ENCODE data around the gene OLIG3. TPM values are rescaled to one million over a fixed set of nuclear protein-coding genes. Genes with fewer than 3 reads are reported as not detected.

OLIG3 gene
- total RNA-seq, 4 donors from 2014 or later = 0.29 TPM; not detected in 3

DNA sequence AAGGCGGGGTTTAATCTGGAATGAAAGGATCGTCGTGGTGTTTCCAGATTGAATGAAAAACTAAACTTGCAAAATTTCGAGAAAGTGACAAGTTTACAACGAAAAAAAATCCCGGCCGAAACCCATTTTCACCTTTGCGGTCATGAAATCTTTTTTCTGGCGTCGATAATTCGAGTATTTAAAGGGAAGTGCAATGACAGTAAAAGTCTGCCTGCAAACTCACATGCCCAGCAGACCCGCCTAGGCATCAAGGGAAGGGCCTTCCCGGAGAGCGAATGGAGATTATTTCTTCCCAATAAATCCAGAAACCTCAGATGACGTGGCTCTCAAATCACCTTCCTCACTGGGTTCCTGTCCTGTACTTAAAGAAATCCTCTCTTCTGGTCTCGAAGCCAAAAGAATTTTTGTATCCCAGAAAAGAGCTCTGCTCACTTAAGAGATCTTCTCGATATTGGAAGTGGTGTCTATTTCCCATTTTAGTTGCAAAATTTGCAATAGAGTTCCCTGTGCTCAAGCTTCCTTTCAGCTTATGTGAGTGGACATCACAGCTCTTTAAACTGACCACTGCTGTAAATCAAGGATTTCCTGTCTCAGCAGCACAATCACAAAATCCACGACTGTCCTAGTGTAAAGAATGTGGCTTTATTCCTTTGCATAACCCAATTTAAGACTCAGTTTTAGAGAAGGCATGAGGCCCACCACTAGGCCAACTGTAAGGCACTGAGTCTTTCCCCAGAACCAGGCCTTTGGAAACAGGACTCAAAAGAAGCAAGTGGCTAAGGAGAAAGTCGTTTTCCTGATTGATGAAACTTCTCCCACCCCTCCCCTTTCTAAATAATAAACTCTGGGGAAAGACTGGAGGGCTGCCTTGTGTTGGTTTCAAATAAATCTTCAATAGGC, 3.9 kb downstream of the OLIG3 start:
- TF ChIP-seq, protein P1, sequence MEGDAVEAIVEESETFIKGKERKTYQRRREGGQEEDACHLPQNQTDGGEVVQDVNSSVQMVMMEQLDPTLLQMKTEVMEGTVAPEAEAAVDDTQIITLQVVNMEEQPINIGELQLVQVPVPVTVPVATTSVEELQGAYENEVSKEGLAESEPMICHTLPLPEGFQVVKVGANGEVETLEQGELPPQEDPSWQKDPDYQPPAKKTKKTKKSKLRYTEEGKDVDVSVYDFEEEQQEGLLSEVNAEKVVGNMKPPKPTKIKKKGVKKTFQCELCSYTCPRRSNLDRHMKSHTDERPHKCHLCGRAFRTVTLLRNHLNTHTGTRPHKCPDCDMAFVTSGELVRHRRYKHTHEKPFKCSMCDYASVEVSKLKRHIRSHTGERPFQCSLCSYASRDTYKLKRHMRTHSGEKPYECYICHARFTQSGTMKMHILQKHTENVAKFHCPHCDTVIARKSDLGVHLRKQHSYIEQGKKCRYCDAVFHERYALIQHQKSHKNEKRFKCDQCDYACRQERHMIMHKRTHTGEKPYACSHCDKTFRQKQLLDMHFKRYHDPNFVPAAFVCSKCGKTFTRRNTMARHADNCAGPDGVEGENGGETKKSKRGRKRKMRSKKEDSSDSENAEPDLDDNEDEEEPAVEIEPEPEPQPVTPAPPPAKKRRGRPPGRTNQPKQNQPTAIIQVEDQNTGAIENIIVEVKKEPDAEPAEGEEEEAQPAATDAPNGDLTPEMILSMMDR (IDR thresholded peaks at IDR 0.05) = no peak
- TF ChIP-seq EP300 (IDR thresholded peaks at IDR 0.05) (no peak), POLR2AphosphoS5 (IDR thresholded peaks at IDR 0.05) (no peak), POLR2A (IDR thresholded peaks at IDR 0.05) (no peak)
- H3K36me3 ChIP-seq = no peaks in the 10 kb centered on the region
- peaks cover 100% of the 10 kb centered on the region for H3K27me3 ChIP-seq
- no peak overlapping the region for H3K27ac ChIP-seq
- H3K9me3 ChIP-seq = no peaks in the 10 kb centered on the region
- peaks cover 44% of the 10 kb centered on the region for H3K4me1 ChIP-seq
- H3K4me3 ChIP-seq = no peak overlapping the region
- DNase-seq (ENCODE audit: low spot score in 2 of 2) = no peak
- 67% methylated on average over 19 of the region's 19 CpGs for WGBS

DNA sequence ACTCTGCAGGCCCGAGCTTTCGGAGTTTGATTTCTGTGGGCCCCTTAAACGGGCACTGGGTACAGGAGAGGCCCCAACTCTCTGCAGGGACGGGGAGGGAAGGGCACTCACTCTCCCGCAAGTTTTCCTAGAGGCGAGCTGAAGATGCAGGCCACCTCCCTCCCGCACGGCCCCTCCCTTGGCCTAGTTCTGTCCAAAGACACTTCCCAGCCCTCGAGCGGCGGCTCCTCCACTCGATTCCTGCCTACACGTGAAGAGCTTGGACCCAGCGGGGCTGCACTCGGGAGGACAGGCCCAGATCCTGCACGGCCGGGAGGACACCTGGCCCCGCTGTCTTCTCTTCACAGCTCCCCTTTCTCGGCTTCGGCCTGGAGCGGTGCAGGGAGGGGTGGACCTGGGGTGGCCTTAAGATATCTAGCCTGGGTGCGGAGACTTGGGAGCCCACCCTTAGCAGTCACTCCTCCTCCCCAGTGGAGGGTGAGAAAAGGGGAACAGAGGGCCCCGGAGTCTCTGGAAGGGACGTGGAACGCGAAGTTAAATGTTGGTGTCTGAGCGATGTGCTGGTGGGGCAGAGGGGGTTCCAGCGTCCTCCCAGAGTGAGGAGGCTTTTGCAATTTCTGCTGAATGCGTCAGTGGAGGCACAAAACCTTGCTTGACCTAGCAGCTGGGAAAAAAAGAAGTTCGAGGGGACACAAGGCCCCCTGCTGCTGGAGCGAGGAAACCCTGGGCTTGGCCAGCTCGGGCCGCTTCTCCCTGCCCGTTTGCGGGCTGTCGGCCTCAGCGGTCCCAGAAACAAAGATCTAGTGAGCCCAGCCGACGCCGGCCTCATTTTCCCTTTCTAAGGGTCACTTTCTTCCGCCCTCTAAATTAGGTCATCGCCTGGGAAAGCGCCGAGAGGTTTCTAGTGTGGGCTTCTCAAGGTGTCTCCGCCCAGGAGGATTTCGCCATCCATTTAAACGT, 4.9 kb downstream of the OLIG3 start:
- WGBS = 33% methylated on average over 41 of the region's 47 CpGs
- DNase-seq (ENCODE audit: low spot score in 2 of 2) = no peak
- Histone ChIP-seq H3K9me3 (no peaks in the 10 kb centered on the region), H3K4me3 (peak overlapping the region; percentile 40), H3K36me3 (no peaks in the 10 kb centered on the region), H3K27ac (no peak overlapping the region), H3K4me1 (peaks cover 35% of the 10 kb centered on the region), H3K27me3 (peaks cover 100% of the 10 kb centered on the region)
- TF ChIP-seq, protein P1 (IDR thresholded peaks at IDR 0.05) = no peak
- TF ChIP-seq EP300 (IDR thresholded peaks at IDR 0.05) (no peak), POLR2A (IDR thresholded peaks at IDR 0.05) (no peak), POLR2AphosphoS5 (IDR thresholded peaks at IDR 0.05) (no peak)

DNA sequence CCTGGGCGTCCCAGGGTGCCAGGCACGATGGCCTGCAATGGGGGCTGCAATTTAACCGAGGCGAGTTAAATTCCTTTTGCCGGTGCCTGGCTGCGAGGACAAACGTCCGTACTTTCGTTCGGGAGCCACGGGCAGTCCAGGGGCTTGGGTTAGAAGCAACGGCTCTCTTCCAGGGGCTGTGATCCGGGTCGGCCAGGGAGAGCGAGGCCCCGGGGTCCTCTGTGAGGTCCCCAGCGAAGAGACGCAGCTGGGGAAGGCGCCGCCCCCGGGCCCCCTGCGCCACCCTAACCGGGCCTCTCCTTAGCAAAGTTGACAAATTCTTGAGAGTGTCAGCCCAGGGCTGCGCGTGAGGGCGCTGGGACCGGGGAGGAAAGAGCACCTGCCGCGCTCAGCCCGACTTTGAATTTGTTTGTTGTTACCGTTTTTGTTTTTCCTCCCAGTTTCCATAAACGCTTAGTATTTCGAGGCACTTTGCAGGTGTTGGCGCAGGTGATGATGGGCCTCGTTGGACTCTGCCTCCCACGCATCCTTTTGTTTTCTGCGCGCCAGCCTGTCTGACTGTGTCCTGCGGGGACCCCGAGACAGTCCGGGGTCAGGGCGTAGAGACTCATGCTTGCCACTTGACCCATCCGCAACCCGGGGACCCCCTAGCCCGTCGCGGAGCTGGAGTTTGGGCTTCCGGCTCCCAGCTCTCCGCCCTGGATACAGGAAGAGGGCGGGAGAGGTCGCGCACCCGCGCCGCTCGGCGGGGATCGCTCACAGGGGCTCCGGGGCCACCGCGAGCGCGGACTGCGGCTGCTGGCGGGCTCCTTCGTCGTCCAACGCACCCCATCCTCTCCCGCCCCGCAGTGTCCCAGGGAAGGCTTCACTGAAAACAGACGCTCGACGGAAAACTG, 5.8 kb downstream of the OLIG3 start:
- Histone ChIP-seq H3K36me3 (no peaks in the 10 kb centered on the region), H3K27ac (no peak overlapping the region), H3K9me3 (no peaks in the 10 kb centered on the region), H3K4me3 (peak overlapping the region; percentile 40), H3K27me3 (peaks cover 100% of the 10 kb centered on the region), H3K4me1 (peaks cover 27% of the 10 kb centered on the region)
- 6% methylated on average over 47 of the region's 73 CpGs for WGBS
- TF ChIP-seq POLR2AphosphoS5 (IDR thresholded peaks at IDR 0.05) (no peak), EP300 (IDR thresholded peaks at IDR 0.05) (no peak), POLR2A (IDR thresholded peaks at IDR 0.05) (no peak)
- TF ChIP-seq, protein P1 (IDR thresholded peaks at IDR 0.05) = no peak
- no peak for DNase-seq (ENCODE audit: low spot score in 2 of 2)

DNA sequence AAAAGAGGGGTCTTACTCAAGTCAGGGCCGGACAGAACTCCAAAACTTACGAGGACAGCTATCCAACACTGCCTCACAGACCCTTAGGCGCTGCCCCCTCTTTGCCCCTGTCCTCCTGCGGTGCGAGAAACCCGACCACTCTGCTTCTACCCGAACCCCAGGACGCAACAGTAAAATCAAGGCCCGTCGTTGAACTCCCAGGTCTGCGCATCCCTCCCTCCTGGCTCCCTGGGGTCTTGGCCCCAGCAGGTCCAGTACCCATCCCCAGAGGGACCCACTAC, 6.4 kb downstream of the OLIG3 start:
- Histone ChIP-seq H3K9me3 (no peaks in the 10 kb centered on the region), H3K27me3 (peaks cover 100% of the 10 kb centered on the region), H3K27ac (no peak overlapping the region), H3K4me3 (peak overlapping the region; percentile 40), H3K4me1 (peaks cover 21% of the 10 kb centered on the region), H3K36me3 (no peaks in the 10 kb centered on the region)
- DNase-seq (ENCODE audit: low spot score in 2 of 2) = no peak
- WGBS = 12% methylated on average over 8 of the region's 11 CpGs
- no peak for TF ChIP-seq POLR2AphosphoS5 (IDR thresholded peaks at IDR 0.05)
- TF ChIP-seq POLR2A (IDR thresholded peaks at IDR 0.05) = no peak
- TF ChIP-seq, protein P1 (IDR thresholded peaks at IDR 0.05) = no peak
- no peak for TF ChIP-seq EP300 (IDR thresholded peaks at IDR 0.05)
